ENCODE measurements around the gene ZMYND19.
"Not testable (repeated sequence)": the region's sequence is repeated elsewhere in the genome, so short reads cannot be mapped to it uniquely, and the experiment has no call there.

Gene ZMYND19

DNA sequence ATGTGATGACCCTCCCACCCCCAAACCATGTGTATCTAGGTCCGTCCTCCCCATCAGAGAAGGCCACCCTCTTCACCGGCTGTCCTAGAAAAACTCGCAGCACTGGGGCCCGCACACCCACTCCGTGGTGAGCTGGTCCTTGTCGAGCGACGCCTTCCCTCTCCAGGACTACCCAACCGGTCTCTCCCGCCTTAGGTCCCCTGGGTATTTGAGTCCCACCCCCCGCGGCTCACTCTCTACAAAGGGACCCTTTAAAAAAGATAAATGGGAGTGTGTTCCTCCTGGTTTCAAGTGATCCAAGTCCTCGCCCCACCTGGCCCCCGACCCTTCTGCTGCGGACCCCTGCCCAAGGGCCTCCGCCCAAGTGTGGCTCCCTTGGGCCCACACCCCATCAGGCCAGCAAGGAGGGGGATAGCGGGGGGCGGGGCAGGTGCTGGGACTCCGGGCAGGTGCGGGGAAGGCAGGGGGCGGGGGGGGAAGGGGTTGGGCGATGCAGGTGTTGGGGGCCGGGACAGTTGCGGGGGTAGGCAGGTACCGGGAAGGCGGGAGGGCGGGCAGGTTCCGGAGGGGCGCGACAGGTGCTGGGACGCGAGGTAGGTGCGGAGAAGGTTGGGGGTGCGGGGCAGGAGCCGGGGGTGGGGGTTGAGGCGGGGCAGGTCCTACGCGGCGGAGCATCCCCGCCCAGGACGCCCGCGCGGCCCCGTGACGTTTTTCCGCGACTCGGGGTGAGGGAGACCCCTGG, 14.2 kb upstream of the ZMYND19 start:
- ChIA-PET POLR2A (ENCODE audit: low non-redundant PET) (interaction anchor here (0.5 to 1.6 kb wide), 4 partner anchors 9 to 51 kb away, joined by 3 to 13 read pairs (median 4); partner anchors contain the start of gene ZMYND19), CTCF (no interaction called here)
- H3K27ac ChIP-seq, result peak overlapping the region; percentile 100
- TF ChIP-seq, protein P1, sequence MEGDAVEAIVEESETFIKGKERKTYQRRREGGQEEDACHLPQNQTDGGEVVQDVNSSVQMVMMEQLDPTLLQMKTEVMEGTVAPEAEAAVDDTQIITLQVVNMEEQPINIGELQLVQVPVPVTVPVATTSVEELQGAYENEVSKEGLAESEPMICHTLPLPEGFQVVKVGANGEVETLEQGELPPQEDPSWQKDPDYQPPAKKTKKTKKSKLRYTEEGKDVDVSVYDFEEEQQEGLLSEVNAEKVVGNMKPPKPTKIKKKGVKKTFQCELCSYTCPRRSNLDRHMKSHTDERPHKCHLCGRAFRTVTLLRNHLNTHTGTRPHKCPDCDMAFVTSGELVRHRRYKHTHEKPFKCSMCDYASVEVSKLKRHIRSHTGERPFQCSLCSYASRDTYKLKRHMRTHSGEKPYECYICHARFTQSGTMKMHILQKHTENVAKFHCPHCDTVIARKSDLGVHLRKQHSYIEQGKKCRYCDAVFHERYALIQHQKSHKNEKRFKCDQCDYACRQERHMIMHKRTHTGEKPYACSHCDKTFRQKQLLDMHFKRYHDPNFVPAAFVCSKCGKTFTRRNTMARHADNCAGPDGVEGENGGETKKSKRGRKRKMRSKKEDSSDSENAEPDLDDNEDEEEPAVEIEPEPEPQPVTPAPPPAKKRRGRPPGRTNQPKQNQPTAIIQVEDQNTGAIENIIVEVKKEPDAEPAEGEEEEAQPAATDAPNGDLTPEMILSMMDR (conservative IDR thresholded peaks at IDR 0.05; ENCODE audit: low read depth), result no peak
- no peak for DNase-seq (ENCODE audit: low spot score)

DNA sequence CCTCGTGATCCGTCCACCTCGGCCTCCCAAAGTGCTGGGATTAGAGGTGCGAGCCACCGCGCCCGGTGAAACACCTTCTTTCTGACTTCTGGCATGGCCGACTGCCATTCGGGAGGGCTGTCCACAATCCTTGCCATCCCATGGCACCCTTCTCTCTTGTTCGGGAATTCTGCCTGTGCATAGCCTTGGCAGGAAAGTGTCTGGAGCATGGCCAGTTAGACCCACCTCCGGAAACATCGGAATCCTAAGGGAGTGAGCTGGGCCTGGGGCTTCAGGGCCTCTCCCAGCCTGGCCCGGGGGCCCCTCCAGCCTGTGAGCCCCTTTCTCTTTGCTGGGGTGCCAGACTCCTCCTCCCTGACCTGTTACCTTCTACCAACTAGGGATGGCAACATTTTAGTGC, 13.6 kb upstream of the ZMYND19 start:
- no peak for DNase-seq (ENCODE audit: low spot score)
- H3K27ac ChIP-seq, result peak overlapping the region; percentile 100
- ChIA-PET CTCF (no interaction called here), POLR2A (ENCODE audit: low non-redundant PET) (interaction anchor here (0.6 kb wide), 1 partner anchor 69 kb away, joined by 3 read pairs; no protein-coding TSS in a partner anchor)
- TF ChIP-seq, protein P1 (conservative IDR thresholded peaks at IDR 0.05; ENCODE audit: low read depth), result no peak

DNA sequence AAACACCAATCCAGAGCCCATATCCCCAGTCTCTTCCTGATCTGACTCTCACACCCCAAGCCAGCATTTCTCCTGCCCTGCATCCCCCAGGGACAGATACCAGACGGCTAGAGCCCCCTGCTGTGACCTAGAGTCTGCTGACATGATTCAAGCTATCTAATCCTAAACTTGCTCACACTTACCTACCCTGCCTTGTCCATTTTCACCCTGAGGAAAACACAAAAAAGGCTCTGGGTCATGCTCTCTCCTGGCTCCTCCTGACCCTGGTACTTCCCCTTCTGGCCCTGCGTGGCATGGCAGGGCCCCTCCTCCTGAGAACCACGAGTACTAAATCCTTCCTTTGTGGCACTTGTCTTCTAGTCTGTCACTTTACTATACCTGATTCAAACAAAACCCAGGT, 12.3 kb upstream of the ZMYND19 start:
- POLR2A ChIA-PET (ENCODE audit: low non-redundant PET), result interaction anchor here (1.8 kb wide), 1 partner anchor 12 kb away, joined by 5 read pairs; the partner anchor contains the start of gene ZMYND19
- peak overlapping the region; percentile 100 for H3K27ac ChIP-seq

GRCh38 chr9:137598943-137599342, 8.6 kb upstream of the ZMYND19 start:
- TF ChIP-seq, protein P1 (conservative IDR thresholded peaks at IDR 0.05; ENCODE audit: low read depth), result no peak
- CTCF ChIA-PET, result interaction anchor here (0.6 kb wide), 2 partner anchors 19 to 92 kb away, joined by 3 to 6 read pairs; no protein-coding TSS in a partner anchor
- no peak for DNase-seq (ENCODE audit: low spot score)
- POLR2A ChIA-PET (ENCODE audit: low non-redundant PET), result no interaction called here
- peak overlapping the region; percentile 7 for H3K27ac ChIP-seq

More for the DNA sequence above, 12.3 kb upstream of the ZMYND19 start:
- DNase-seq (ENCODE audit: low spot score), result no peak
- CTCF ChIA-PET, result interaction anchor here (1.8 kb wide), 1 partner anchor 21 kb away, joined by 5 read pairs; no protein-coding TSS in a partner anchor
- TF ChIP-seq, protein P1 (conservative IDR thresholded peaks at IDR 0.05; ENCODE audit: low read depth), result no peak

DNA sequence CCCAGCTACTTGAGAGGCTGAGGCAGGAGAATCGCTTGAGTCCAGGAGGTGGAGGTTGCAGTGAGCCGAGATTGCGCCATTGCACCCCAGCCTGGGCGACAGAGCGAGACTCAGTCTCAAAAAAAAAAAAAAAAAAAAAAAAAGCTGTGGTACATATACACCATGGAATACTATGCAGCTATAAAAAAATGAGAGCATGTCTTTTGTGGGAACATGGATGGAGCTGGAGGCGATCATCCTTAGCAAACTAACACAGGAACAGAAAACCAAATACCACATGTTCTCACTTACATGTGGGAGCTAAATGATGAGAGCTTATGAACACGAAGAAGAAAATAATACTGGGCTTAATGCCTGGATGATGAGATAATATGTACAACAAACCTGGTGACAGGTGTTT, 6.3 kb upstream of the ZMYND19 start:
- CTCF ChIA-PET; DNase-seq (ENCODE audit: low spot score); H3K27ac ChIP-seq: not testable (repeated sequence)
- POLR2A ChIA-PET (ENCODE audit: low non-redundant PET), result interaction anchor here (0.6 to 0.7 kb wide), 3 partner anchors 16 to 89 kb away, joined by 4 to 11 read pairs (median 7); no protein-coding TSS in a partner anchor

GRCh38 chr9:137593176-137593575, 2.9 kb upstream of the ZMYND19 start:
- POLR2A ChIA-PET (ENCODE audit: low non-redundant PET), result no interaction called here
- TF ChIP-seq, protein P1 (conservative IDR thresholded peaks at IDR 0.05; ENCODE audit: low read depth), result no peak
- DNase-seq (ENCODE audit: low spot score), result no peak
- CTCF ChIA-PET, result no interaction called here
- peak overlapping the region; percentile 40 for H3K27ac ChIP-seq

DNA sequence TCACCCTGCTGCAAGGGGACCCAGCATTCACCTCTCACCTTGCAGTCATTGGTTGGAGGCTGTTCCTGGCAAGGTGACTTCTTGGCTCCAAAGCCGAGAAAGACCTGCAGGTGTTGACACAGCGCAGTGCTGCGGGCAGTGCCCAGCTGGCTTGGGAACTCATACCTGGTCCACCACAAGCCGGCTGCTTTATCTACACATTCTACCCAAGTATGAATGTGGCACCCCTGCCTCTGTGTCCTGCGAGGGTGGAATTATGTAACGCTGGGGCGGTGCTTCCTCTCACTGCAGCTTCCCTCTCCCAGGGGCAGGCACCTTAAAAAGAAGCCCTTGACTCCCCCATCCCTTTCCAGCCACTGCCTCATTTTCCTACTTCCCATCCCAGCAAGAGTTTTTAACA, 2.5 kb upstream of the ZMYND19 start:
- TF ChIP-seq, protein P1 (conservative IDR thresholded peaks at IDR 0.05; ENCODE audit: low read depth), result no peak
- CTCF ChIA-PET, result no interaction called here
- POLR2A ChIA-PET (ENCODE audit: low non-redundant PET), result interaction anchor here (0.6 kb wide), 1 partner anchor 480 kb away, joined by 3 read pairs; no protein-coding TSS in a partner anchor
- no peak for DNase-seq (ENCODE audit: low spot score)
- peak overlapping the region; percentile 40 for H3K27ac ChIP-seq
